Gastroesophageal sphincter (tissue), 4 donors: ENCODE measurements around the gene MYO18B. TPM values are rescaled to one million over a fixed set of nuclear protein-coding genes. Genes with fewer than 3 reads are reported as not detected.

Source experiments
- ATAC-seq: fragments of 150-250 bp; one replicate; pipeline ENCODE4 v1.9.1; 2016; ENCODE audit warnings: mild to moderate bottlenecking, moderate library complexity
- H3K27ac ChIP-seq, 4 donors: fragments of 200-600 bp; sonication (generic) in 3 of 4; 1 replicate in 3 of 4; 2 replicates in 1 of 4; pipeline ENCODE4 v1.5.1; 2016 to 2019
- H3K27me3 ChIP-seq: fragments of 200-600 bp; sonication (generic); one replicate; pipeline ENCODE4 v1.5.1; 2019
- H3K36me3 ChIP-seq, 2 donors: fragments of 200-600 bp; sonication (generic); one replicate each; pipeline ENCODE4 v1.5.1; 2019; ENCODE audit warnings: control low read depth in 1 of 2
- H3K4me1 ChIP-seq, 3 donors: fragments of 200-600 bp; sonication (generic); 1 replicate in 2 of 3; 2 replicates in 1 of 3; pipeline ENCODE4 v1.5.1; 2016 to 2019; ENCODE audit warnings: control low read depth in 2 of 3
- H3K4me3 ChIP-seq, 2 donors: fragments of 200-600 bp; sonication (generic); one replicate each; pipeline ENCODE4 v1.5.1; 2019; ENCODE audit warnings: mild to moderate bottlenecking in 1 of 2, moderate library complexity in 1 of 2
- H3K9me3 ChIP-seq, 3 donors: fragments of 200-600 bp; sonication (generic); one replicate each; pipeline ENCODE4 v1.5.1; 2017 to 2019; ENCODE audit warnings: control low read depth in 2 of 3
- CTCF ChIP-seq, 4 experiments: fragments of 200-600 bp in 2 of 4; fragments of 450-650 bp in 2 of 4; sonication (generic) in 1 of 4; IDR thresholded peaks; one replicate each; pipeline ENCODE4 v1.5.1; 2017 to 2019; ENCODE audit warnings: antibody characterized with exemption in 4 of 4, mild to moderate bottlenecking in 2 of 4, moderate library complexity in 2 of 4
- EP300 ChIP-seq: sonication (generic); formaldehyde crosslinking; IDR thresholded peaks from one replicate; pipeline ENCODE4 v1.6.1; 2017; ENCODE audit warnings: antibody characterized with exemption, mild to moderate bottlenecking
- POLR2A ChIP-seq, 2 donors: fragments of 450-650 bp; IDR thresholded peaks; one replicate each; pipeline ENCODE4 v1.6.1; 2017; ENCODE audit warnings: antibody characterized with exemption in 2 of 2, mild to moderate bottlenecking in 2 of 2, moderate library complexity in 1 of 2
- POLR2AphosphoS5 ChIP-seq: sonication (generic); formaldehyde crosslinking; IDR thresholded peaks from one replicate; pipeline ENCODE4 v1.6.1; 2017; ENCODE audit warnings: antibody characterized with exemption
- WGBS, 2 donors: methylation state at CpG; one replicate each; pipeline ENCODE4 v1.1.5; 2018; ENCODE audit warnings: low coverage in 1 of 2; 5-methylcytosine and 5-hydroxymethylcytosine counted together
- small RNA-seq, 4 donors: library from RNA; depleted of rRNA; stranded (forward); fragments of <200 nt; gene quantifications; one replicate each; pipeline ENCODE3, GENCODE V24; 2016
- total RNA-seq, 4 donors: library from RNA; depleted of rRNA; stranded (reverse); fragments of >200 nt; gene quantifications; one replicate each; pipeline ENCODE4 v1.1.0, GENCODE V29; 2016

Gene MYO18B
- total RNA-seq, 4 donors from 2014 or later, result 0.19 to 6.9 (median 1.4) TPM; not detected in 1

- peaks cover 76% of the 10 kb centered on the region for H3K27me3 ChIP-seq
- H3K4me3 ChIP-seq, result no peak overlapping the region
- TF ChIP-seq POLR2AphosphoS5 (no peak), POLR2A (IDR thresholded peaks at IDR 0.05) (no peak), EP300 (no peak), CTCF (IDR thresholded peaks at IDR 0.05) (no peak)
- H3K27ac ChIP-seq, result no peak overlapping the region
- no peaks in the 10 kb centered on the region for H3K4me1 ChIP-seq
- H3K36me3 ChIP-seq, result no peaks in the 10 kb centered on the region
- H3K9me3 ChIP-seq, result no peaks in the 10 kb centered on the region
- no peak for ATAC-seq
- 23 to 26% methylated on average over 2 to 3 of the region's 3 CpGs for WGBS, 2 donors
Observed at GRCh38 chr22:26068571-26068970, 326.6 kb downstream of the MYO18B start.

GRCh38 chr22:26072621-26073020 is 330.6 kb downstream of the MYO18B start:
- Histone ChIP-seq H3K27ac (no peak overlapping the region), H3K36me3 (no peaks in the 10 kb centered on the region), H3K4me3 (no peak overlapping the region), H3K9me3 (no peaks in the 10 kb centered on the region), H3K4me1 (no peaks in the 10 kb centered on the region), H3K27me3 (peaks cover 70% of the 10 kb centered on the region)
- TF ChIP-seq POLR2AphosphoS5 (no peak), EP300 (no peak)
- WGBS, 2 donors, result 64% methylated on average over 3 of the region's 3 CpGs; no CpG with 5 or more reads in 1 of the 2 donors
- no peak for ATAC-seq

GRCh38 chr22:26075251-26075650 is 333.3 kb downstream of the MYO18B start:
- Histone ChIP-seq H3K9me3 (no peaks in the 10 kb centered on the region), H3K36me3 (no peaks in the 10 kb centered on the region), H3K27me3 (peaks cover 57% of the 10 kb centered on the region), H3K4me1 (no peaks in the 10 kb centered on the region), H3K27ac (no peak overlapping the region), H3K4me3 (no peak overlapping the region)
- TF ChIP-seq POLR2AphosphoS5, result no peak
- ATAC-seq, result no peak
- WGBS, 2 donors, result 70 to 86% methylated on average over 1 of the region's 1 CpG

GRCh38 chr22:26079009-26079408 is 337.0 kb downstream of the MYO18B start:
- Histone ChIP-seq H3K27ac (no peak overlapping the region), H3K9me3 (no peaks in the 10 kb centered on the region), H3K4me1 (no peaks in the 10 kb centered on the region), H3K36me3 (no peaks in the 10 kb centered on the region), H3K27me3 (peaks cover 64% of the 10 kb centered on the region), H3K4me3 (no peak overlapping the region)
- 56 to 57% methylated on average over 3 to 4 of the region's 4 CpGs for WGBS, 2 donors
- TF ChIP-seq POLR2A (IDR thresholded peaks at IDR 0.05) (no peak), POLR2AphosphoS5 (no peak), CTCF (IDR thresholded peaks at IDR 0.05) (no peak), EP300 (no peak)
- ATAC-seq, result no peak

Small RNA genes lying within 50 kb of the gene (small RNA-seq; reads per million reads assigned to genes)
- gene RN7SKP169, result 0 reads per million in 4 donors
- 0.09 to 0.82 (median 0.13) reads per million in 4 donors for gene RNA5SP494
- gene Z98949.2, result 0 reads per million in 4 donors

Other genes starting within 250 kb of the MYO18B start
- 1 to 10 TPM; 3.9 to 7.8 (median 4.5) TPM for gene GRK3, start 177.5 kb upstream of the MYO18B start, total RNA-seq